ENCODE results near the gene USP4. TPM values are rescaled to one million over a fixed set of nuclear protein-coding genes. Genes with fewer than 3 reads are reported as not detected.

USP4 gene
- total and polyA plus RNA-seq, 2 of the 8 experiments (the other 6 are each of a cell fraction or from before 2014, with no cell fraction given) = 16.0 to 27.8 TPM

- H2AFZ ChIP-seq (ENCODE audit: low read length) = no peak overlapping the region
- H2BK120ac ChIP-seq (replicated peaks; ENCODE audit: low read depth, low read length) = no peak overlapping the region
- no peak overlapping the region for H4K8ac ChIP-seq (ENCODE audit: extremely low read depth, insufficient read depth, low read length)
- peaks cover 4% of the 10 kb centered on the region; the same call in 1 of the 2 replicates for H3K23me2 ChIP-seq (ENCODE audit: low read depth, low read length)
- no peak overlapping the region for H3K18ac ChIP-seq (ENCODE audit: extremely low read depth, low read length)
- CTCF ChIA-PET (ENCODE audit: partially characterized antibody) = interaction anchor here (1.5 to 2.5 kb wide), 2 partner anchors 22 to 87 kb away, joined by 3 to 7 read pairs; partner anchors contain the start of gene USP4
- no peak overlapping the region for H2BK20ac ChIP-seq (ENCODE audit: low read length)
- H3K56ac ChIP-seq (replicated peaks; ENCODE audit: insufficient read length, low read depth, low read length) = no peak overlapping the region
- peaks cover 0 to 6% of the 10 kb centered on the region in 2 experiments for H4K20me1 ChIP-seq (replicated peaks in 1 of 2; ENCODE audit: control insufficient read depth in 1 of 2, insufficient read depth in 2 of 2, low read length in 2 of 2)
- WGBS, 2 experiments (ENCODE audit: extremely low coverage in 1 of 2, insufficient coverage in 1 of 2, insufficient read length in 1 of 2, insufficient replicate concordance in 2 of 2, low coverage in 1 of 2, low lambda C conversion rate in 2 of 2, missing lambda C conversion rate in 1 of 2) = 97% methylated on average over 3 of the region's 3 CpGs; no CpG with 5 or more reads in 1 of the 2 experiments
- H3K4me3 ChIP-seq (ENCODE audit: extremely low read depth in 1 of 4, insufficient read depth in 2 of 4, low read depth in 3 of 4, low read length in 4 of 4) = no peak overlapping the region
- no peak overlapping the region for H2BK5ac ChIP-seq (ENCODE audit: low read depth, low read length)
- H2BK12ac ChIP-seq (ENCODE audit: low read depth, low read length) = no peak overlapping the region
- H2AK5ac ChIP-seq (ENCODE audit: low read depth, low read length) = no peak overlapping the region
- FAIRE-seq (no peak), DNase-seq (ENCODE audit: low read depth in 1 of 2, low spot score in 2 of 2) (no peak)
- H3K79me1 ChIP-seq (ENCODE audit: low read depth, low read length) = no peaks in the 10 kb centered on the region
- no peaks in the 10 kb centered on the region for H3K9me3 ChIP-seq (ENCODE audit: insufficient read depth in 2 of 2, low read depth in 1 of 2, low read length in 1 of 2)
- no peaks in the 10 kb centered on the region for H3K27me3 ChIP-seq (replicated peaks in 1 of 4; ENCODE audit: control insufficient read depth in 3 of 4, extremely low read depth in 1 of 4, insufficient read depth in 3 of 4, low read length in 3 of 4)
- H3K4me2 ChIP-seq (ENCODE audit: insufficient read depth in 1 of 2, low read depth in 2 of 2, low read length in 2 of 2) = no peak overlapping the region
- POLR2A ChIA-PET (ENCODE audit: partially characterized antibody) = interaction anchor here (0.6 to 1.1 kb wide), 2 partner anchors 10 to 130 kb away, joined by 3 read pairs; no protein-coding TSS in a partner anchor
- no peak overlapping the region for H3K27ac ChIP-seq (ENCODE audit: low read depth, low read length)
- H4K91ac ChIP-seq (replicated peaks; ENCODE audit: insufficient read length, low read length) = no peak overlapping the region
- no peak overlapping the region for H3K4ac ChIP-seq (replicated peaks; ENCODE audit: insufficient read length, low read depth, low read length)
- H3K9ac ChIP-seq (replicated peaks in 1 of 4; ENCODE audit: extremely low read depth in 1 of 4, low read depth in 3 of 4, low read length in 3 of 4) = no peak overlapping the region
- H3K36me3 ChIP-seq (ENCODE audit: control insufficient read depth in 2 of 4, insufficient read depth in 4 of 4, low read length in 3 of 4) = peaks cover 11 to 59% (median 26%) of the 10 kb centered on the region in 4 experiments
- peaks cover 0 to 3% (median 2%) of the 10 kb centered on the region in 4 experiments; a peak in 3 of 7 replicates for H3K4me1 ChIP-seq (replicated peaks in 1 of 4; ENCODE audit: control insufficient read depth in 3 of 4, insufficient read depth in 4 of 4, low read length in 3 of 4)
- no peak overlapping the region for H3K23ac ChIP-seq (ENCODE audit: insufficient read length)
- no peak overlapping the region for H2BK15ac ChIP-seq (ENCODE audit: low read length)
- no peak overlapping the region for H4K5ac ChIP-seq (ENCODE audit: insufficient read length, low read depth, low read length)
- peaks cover 0 to 1% of the 10 kb centered on the region in 2 experiments; a peak in 2 of 4 replicates for H3K79me2 ChIP-seq (ENCODE audit: control insufficient read depth in 1 of 2, insufficient read depth in 2 of 2, low read length in 2 of 2)
- H3K14ac ChIP-seq (ENCODE audit: insufficient read length) = no peak overlapping the region
- TF ChIP-seq EZH2 (IDR thresholded peaks at IDR 0.05; ENCODE audit: low read depth, low read length, severe bottlenecking) (no peak), JUN (IDR thresholded peaks at IDR 0.05; ENCODE audit: low read depth, low read length) (no peak), HDAC6 (IDR thresholded peaks at IDR 0.05; ENCODE audit: low read depth, low read length) (no peak), KDM5A (IDR thresholded peaks at IDR 0.05; ENCODE audit: low read length) (no peak), ATF2 (IDR thresholded peaks at IDR 0.05; ENCODE audit: low read length) (no peak), KDM4A (IDR thresholded peaks at IDR 0.05; ENCODE audit: low read depth, low read length, severe bottlenecking) (no peak)
These were observed 22.7 kb upstream of the USP4 start for GRCh38 chr3:49362561-49362960.
